ENCODE measurements around the gene RHBDD3.

Gene RHBDD3

GRCh38 chr22:29306175-29306834 lies 38.5 kb upstream of the RHBDD3 start, which contains the start of gene GAS2L1:
GAS2L1 (plus strand) TSS chr22:29306650; CDS start chr22:29308106, 1,456 bp downstream.
- DNase-seq = peak; percentile 52

- DNase-seq = no peak
These were observed 38.0 kb upstream of the RHBDD3 start for GRCh38 chr22:29305836-29306174.

GRCh38 chr22:29302681-29303465 lies 35.1 kb upstream of the RHBDD3 start:
- DNase-seq = no peak

GRCh38 chr22:29302402-29302680 lies 34.6 kb upstream of the RHBDD3 start:
- DNase-seq = no peak

- DNase-seq = no peak
These were observed 34.1 kb upstream of the RHBDD3 start for GRCh38 chr22:29301716-29302401.

- no peak for DNase-seq
These were observed 33.2 kb upstream of the RHBDD3 start for GRCh38 chr22:29300807-29301601.

GRCh38 chr22:29300467-29300806 lies 32.7 kb upstream of the RHBDD3 start:
- DNase-seq = no peak

- DNase-seq = no peak
These were observed 31.5 kb upstream of the RHBDD3 start for GRCh38 chr22:29299136-29299900.

GRCh38 chr22:29298641-29299040 lies 30.9 kb upstream of the RHBDD3 start:
- DNase-seq = no peak

- no peak for DNase-seq
These were observed 24.6 kb upstream of the RHBDD3 start for GRCh38 chr22:29292379-29292778.

- DNase-seq = no peak
These were observed 23.4 kb upstream of the RHBDD3 start for GRCh38 chr22:29291215-29291614.

GRCh38 chr22:29290061-29290460 lies 22.3 kb upstream of the RHBDD3 start:
- DNase-seq = no peak

GRCh38 chr22:29288837-29289236 lies 21.1 kb upstream of the RHBDD3 start:
- no peak for DNase-seq

- DNase-seq = no peak
These were observed 16.4 kb upstream of the RHBDD3 start for GRCh38 chr22:29284196-29284595.

- DNase-seq = no peak
These were observed 10.1 kb upstream of the RHBDD3 start for GRCh38 chr22:29277927-29278326.

GRCh38 chr22:29275819-29276565 lies 8.2 kb upstream of the RHBDD3 start:
- DNase-seq = no peak

GRCh38 chr22:29275167-29275566 lies 7.4 kb upstream of the RHBDD3 start:
- DNase-seq = no peak

GRCh38 chr22:29272624-29273023 lies 4.8 kb upstream of the RHBDD3 start:
- no peak for DNase-seq

- no peak for DNase-seq
These were observed 2.9 kb upstream of the RHBDD3 start for GRCh38 chr22:29270475-29271271.

GRCh38 chr22:29269731-29270474 lies 2.1 kb upstream of the RHBDD3 start:
- no peak for DNase-seq

All from CD4-positive, alpha-beta T cell treated with Interleukin-15 for 1 hour (primary cell).